C1 segment of cervical spinal cord (tissue), 14 donors: Measurements from ENCODE around the gene PPP4R2.

Experiments
- DNase-seq, 14 donors: peaks; one replicate each; lab custom pipeline; 2025; lab: John Stamatoyannopoulos, UW

PPP4R2 gene

DNA sequence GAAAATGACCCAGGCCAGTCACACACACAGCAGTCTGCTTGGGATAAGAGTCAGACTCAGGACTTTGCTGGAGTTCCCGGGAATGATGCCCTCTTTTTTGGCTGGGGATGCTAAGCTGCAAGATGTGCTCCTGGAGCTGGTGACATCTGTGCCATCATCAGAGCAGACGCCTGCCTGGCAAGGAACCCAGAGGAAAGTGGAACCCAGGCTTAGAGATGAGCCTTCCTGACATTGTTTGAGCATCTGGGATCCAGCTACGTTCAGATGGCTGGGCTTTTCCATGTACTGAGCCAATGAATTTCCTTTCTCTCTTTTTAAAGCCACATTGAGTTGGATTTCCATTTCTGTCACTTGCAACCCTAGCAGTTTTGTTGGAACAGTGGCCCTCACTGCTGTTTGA is 118.1 kb downstream of the PPP4R2 start:
- no peak for DNase-seq

GRCh38 chr3:73115806-73116205 is 119.2 kb downstream of the PPP4R2 start:
- DNase-seq, result no peak
